Brain microvascular endothelial cell (primary cell): ENCODE data around the gene OR2H2.

Experiments
- DNase-seq: peaks from one replicate; pipeline ENCODE4 v3.0.0-alpha.2; 2020
- H3K27ac ChIP-seq: fragments of 250-450 bp; sonication (Bioruptor Pico); 2 replicates; pipeline ENCODE4 v1.5.1; 2020; ENCODE audit warnings: mild to moderate bottlenecking, moderate library complexity
- H3K27me3 ChIP-seq: fragments of 250-450 bp; sonication (Bioruptor Pico); replicated peaks from 2 replicates; pipeline ENCODE4 v1.5.1; 2020; ENCODE audit warnings: mild to moderate bottlenecking
- H3K36me3 ChIP-seq: fragments of 250-450 bp; sonication (Bioruptor Pico); replicated peaks from 2 replicates; pipeline ENCODE4 v1.5.1; 2020; ENCODE audit warnings: mild to moderate bottlenecking
- H3K4me3 ChIP-seq: 2 replicates; pipeline ENCODE4 v1.5.1; 2011; ENCODE audit warnings: low read depth, mild to moderate bottlenecking, control low read depth, low read length, moderate library complexity
- in situ Hi-C: cut with HindIII; loops from 2 replicates; pipeline ENCODE4 v1.10.0; 2017; ENCODE audit warnings: low sequenced_read_pairs, low pct_ligation_motif_present
- TF ChIP-seq, protein P1 (sequence below): IDR thresholded peaks from 2 replicates; pipeline ENCODE4 v1.5.1; 2011; ENCODE audit warnings: low read depth, mild to moderate bottlenecking, moderate library complexity, low read length, control low read depth, inconsistent platforms; ENCODE audit errors: missing control alignments

Gene OR2H2

DNA sequence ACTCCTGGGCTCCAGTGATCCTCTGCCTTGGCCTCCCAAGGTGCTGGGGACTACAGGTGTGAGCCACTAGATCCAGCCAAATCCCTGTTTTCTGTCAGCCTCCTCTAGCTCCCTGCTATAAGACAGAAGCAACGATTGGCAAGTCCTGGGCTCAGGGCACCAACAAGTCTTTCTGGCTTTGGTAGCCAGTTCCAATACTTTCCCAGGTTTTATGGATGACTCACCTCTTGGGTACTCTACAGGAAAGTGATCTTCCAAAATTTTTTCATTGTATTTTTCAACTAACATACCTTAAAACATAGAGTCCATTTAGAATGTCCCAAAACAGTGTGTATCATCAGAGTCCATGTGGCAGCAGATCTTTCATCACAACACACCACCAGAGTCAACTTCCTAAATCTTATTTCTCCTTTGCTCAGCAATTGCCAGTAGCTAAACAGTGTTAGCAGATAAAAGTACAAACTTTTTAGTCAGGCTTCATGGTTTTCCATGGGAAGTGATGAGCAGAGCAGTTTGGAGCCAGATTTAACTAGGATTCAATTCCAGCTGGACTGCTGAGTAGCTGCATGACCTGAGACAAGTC lies 34.7 kb downstream of the OR2H2 start:
- no peaks in the 10 kb centered on the region for H3K27me3 ChIP-seq
- no peak overlapping the region for H3K27ac ChIP-seq
- no peak overlapping the region for H3K4me3 ChIP-seq
- no peak for DNase-seq
- in situ Hi-C loops = no loop called here
- H3K36me3 ChIP-seq = peaks cover 38% of the 10 kb centered on the region
- TF ChIP-seq, protein P1, sequence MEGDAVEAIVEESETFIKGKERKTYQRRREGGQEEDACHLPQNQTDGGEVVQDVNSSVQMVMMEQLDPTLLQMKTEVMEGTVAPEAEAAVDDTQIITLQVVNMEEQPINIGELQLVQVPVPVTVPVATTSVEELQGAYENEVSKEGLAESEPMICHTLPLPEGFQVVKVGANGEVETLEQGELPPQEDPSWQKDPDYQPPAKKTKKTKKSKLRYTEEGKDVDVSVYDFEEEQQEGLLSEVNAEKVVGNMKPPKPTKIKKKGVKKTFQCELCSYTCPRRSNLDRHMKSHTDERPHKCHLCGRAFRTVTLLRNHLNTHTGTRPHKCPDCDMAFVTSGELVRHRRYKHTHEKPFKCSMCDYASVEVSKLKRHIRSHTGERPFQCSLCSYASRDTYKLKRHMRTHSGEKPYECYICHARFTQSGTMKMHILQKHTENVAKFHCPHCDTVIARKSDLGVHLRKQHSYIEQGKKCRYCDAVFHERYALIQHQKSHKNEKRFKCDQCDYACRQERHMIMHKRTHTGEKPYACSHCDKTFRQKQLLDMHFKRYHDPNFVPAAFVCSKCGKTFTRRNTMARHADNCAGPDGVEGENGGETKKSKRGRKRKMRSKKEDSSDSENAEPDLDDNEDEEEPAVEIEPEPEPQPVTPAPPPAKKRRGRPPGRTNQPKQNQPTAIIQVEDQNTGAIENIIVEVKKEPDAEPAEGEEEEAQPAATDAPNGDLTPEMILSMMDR = no peak

DNA sequence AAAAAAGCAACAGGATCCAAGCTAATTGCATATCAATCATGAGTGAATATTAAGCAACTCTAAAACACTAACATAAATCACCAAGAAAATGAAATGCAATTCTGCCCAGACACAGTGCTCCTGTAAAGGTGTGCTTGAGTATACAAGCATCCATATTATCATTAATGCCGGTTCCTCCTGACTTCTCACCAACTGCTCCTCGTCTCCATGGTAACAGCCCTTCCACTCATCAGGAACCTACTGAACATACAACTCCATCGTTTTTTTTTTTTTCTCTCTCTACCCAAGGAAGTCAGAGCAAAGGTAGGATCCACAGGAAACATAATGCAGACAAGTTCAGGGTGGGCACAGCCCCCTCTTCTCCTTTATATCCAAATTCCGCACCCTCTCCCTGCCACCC lies 35.7 kb downstream of the OR2H2 start:
- Histone ChIP-seq H3K27ac (no peak overlapping the region), H3K4me3 (no peak overlapping the region), H3K27me3 (no peaks in the 10 kb centered on the region), H3K36me3 (peaks cover 37% of the 10 kb centered on the region)
- in situ Hi-C loops = no loop called here
- TF ChIP-seq, protein P1 = no peak
- DNase-seq = no peak

DNA sequence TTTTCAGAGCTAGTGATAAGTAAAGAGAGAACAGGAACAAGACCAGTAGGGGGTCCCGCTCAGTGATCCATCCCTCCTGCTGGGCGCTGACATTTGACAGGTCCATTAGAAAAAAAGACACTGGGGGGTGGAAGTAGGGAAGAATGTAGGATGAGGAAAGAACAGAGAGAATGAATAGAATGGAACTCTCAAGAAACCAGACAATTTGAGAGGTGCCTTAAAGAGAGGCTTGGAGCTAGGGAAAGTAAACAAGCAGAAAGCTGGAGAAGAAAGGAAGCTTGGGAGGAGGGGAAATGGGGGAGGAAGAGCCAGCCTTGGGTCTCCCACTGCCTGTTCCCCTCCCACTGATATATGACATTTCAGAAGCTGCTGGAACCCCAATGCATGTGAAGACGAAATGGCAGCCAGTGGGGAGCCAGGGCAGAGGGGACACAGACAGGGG lies 39.6 kb downstream of the OR2H2 start:
- peaks cover 26% of the 10 kb centered on the region for H3K36me3 ChIP-seq
- H3K4me3 ChIP-seq = no peak overlapping the region
- no peak for DNase-seq
- in situ Hi-C loops = no loop called here
- no peaks in the 10 kb centered on the region for H3K27me3 ChIP-seq
- TF ChIP-seq, protein P1 = no peak
- no peak overlapping the region for H3K27ac ChIP-seq

DNA sequence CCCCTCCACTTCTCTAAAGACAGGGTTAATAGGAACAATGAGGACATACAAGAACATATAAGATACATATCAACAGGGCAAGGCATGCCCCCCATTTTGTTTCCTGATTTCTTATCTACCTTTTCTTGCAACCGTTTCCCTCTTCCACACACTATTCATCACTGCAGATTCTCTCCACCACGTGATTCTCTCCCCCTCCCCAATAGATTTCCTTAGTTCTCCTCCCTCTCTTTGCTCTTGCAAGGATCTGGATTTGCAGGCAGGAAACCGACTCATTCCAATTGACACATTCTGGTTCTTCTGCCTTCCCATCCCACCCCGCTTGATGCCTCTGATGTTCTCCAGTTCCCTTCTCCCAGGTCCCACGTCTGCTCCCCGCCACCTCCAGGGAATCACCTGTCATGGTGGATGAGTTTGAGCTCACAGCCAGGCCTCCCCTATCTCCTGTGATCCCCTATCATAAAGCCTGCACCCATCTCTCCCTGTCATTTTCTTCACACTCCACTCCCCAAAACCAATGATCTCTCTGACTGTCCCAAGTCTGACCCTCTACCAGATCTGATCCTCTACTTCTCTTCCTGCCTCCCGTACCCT lies 40.5 kb downstream of the OR2H2 start:
- Histone ChIP-seq H3K27ac (no peak overlapping the region), H3K27me3 (no peaks in the 10 kb centered on the region), H3K36me3 (peaks cover 21% of the 10 kb centered on the region), H3K4me3 (no peak overlapping the region)
- in situ Hi-C loops = no loop called here
- TF ChIP-seq, protein P1 = no peak
- DNase-seq = no peak

DNA sequence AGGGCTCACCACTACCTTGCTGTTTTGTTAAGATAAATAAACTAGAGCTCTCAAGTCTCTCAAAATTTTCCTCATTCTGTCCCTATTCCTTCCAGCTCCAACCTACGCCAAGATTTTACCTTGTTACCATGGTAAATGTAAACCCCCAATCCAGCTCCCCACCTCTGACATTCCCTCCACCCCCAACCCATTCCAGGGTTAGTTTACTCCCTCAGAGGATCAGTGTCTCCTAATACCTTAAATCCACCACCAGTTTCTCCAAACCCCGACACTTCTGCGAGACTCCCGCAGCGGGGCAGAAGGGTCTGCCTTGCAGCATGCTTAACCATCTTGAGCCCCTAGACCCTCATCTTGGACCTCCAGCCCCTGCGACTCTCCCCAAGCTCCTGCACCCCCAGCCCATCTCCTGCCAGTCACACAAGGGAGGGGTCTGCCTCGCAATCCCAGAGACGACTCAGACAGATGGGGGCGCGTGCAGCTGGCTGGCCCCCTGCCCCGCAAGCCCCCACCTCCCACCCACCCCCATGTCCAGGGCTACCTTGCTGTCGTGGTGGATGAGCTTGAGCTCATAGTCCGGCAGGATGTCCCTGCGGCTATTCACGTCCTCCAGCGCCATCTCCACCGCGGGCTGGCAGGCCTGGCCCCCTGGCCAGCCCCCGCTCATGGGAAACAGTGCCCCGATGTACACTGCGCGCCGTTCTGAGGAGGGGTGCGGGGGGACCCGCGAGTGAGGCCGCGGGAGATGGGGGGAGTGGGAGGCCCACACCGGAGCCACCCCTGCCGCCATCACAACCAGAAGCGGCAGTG lies 42.2 kb downstream of the OR2H2 start:
- H3K27ac ChIP-seq = peak overlapping the region; percentile 46

More for the DNA sequence above, 42.2 kb downstream of the OR2H2 start:
- H3K27me3 ChIP-seq = no peaks in the 10 kb centered on the region
- TF ChIP-seq, protein P1 = no peak
- in situ Hi-C loops = no loop called here
- DNase-seq = no peak
- peak overlapping the region; percentile 71 for H3K4me3 ChIP-seq
- peaks cover 9% of the 10 kb centered on the region for H3K36me3 ChIP-seq
